Stimulated activated CD4-positive, alpha-beta T cell treated with anti-CD3 and anti-CD28 coated beads, TNF-alpha, amount 100 ng/mL, for 1 hour (primary cell): ENCODE measurements around the gene MRTFA.
A peak's percentile ranks its signal among the peaks of the same experiment; 100 is the strongest.

Experiments used
- DNase-seq, 3 donors: peaks; one replicate each; pipeline ENCODE4 v3.0.0-alpha.2; 2020; ENCODE audit warnings: low read depth in 3 of 3, low spot score in 1 of 3

MRTFA gene

DNA sequence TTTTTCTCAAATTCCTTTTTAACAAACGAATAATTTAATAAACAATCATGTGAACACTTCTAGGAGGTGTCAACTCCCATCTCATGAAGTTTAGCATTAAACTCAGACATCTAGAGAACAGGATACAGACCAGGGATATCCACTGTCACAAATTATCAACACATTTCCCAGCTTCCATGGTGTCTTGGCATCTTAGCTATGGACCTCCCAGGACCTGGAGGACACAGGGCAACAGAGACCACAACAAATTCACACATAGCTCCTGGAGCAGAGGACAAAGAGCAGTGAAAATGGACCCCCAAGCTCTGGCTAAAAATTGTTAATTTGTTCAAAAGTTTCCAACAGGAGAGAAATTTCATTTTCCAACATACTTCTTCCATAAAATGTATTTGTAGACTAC lies 163.9 kb downstream of the MRTFA start:
- DNase-seq = no peak

DNA sequence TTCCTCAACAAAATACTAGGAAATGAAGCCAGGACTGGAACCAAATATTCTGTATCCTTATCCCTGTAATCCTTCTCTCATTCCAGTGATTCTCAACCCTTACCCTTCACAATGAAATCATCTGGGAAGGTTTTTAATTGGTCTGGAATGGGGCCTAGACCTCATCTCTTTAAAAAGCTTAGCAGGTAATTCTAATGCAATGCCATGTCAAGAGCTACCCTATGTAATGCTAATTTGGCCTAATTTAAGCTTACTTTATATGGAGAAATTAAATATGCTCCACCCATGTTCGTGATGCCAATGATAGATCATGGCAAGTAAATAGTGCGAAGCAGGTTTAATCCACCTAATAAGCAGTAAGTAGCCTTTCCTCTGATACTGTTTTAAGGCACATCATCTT lies 164.5 kb downstream of the MRTFA start:
- DNase-seq = no peak

DNA sequence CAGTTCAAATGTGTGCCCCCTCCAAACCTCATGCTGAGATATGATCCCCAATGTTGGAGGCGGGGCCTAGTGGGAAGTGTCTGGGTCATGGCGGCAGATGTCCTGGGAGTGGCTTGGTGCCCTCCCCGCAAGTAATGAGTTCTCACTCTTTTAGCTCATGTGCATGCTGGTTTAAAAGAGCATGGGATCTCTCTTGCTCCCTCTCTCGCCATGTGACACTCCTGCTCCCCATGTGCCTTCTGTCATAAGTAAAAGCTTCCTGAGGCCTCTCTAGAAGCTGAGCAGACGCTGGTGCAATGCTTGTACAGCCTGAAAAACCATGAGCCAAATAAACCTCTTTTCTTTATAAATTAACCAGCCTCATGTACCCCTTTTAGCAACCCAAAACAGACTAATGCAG lies 167.3 kb downstream of the MRTFA start:
- DNase-seq = no peak

DNA sequence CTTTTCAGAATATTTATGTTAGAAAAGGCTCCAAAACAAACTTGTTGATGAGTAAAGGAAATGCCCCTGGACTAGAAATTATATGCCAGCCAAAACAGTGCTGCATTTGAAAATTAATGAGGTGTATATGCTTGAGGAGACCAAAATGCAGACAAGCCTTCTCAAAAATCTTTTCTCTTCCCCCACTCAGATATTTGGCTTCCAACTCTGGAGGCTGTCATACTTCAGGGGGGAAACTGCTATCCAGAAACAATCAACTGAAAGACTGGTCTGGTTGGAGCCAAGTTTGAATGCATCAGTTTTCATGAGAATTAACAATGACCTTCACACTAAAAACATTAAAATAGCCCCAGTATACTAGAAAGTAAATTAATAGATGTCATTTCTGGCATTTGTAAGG lies 167.9 kb downstream of the MRTFA start:
- DNase-seq = no peak

DNA sequence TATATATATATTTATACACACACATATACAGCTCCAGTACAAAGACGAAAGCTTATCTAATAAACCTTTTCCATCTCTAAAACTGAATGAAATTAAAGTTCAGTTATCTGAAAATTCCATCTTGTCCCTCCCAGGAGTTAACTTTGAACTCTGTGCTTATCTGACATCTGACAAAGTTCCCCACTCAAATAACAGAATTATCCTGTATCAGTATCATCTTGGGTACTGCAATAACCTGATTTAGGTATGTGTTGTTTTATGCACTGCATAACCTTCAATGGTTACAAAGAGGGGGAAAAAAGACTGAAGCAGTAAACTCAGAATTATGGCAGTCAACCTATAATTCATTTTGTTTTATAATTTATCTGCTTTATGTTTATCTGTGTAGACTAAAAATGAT lies 169.5 kb downstream of the MRTFA start:
- DNase-seq = no peak

DNA sequence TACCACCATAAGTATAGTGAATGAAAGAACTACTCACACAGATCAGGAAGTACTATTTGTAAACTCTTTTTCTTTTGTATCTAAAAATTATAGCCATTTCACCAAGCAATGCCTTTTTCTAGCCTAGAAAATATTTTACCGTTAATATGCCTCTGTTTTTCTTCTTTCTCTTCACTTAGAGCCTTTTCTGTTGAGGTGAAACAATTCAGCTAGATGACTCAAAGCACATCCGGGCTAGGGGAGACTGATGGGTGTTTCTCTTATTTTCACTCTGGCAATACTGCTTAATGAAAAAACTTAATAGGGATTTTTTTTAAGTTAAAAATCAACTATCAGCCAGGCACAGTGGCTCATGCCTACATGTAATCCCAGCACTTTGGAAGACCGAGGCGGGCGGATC lies 172.8 kb downstream of the MRTFA start:
- no peak for DNase-seq

DNA sequence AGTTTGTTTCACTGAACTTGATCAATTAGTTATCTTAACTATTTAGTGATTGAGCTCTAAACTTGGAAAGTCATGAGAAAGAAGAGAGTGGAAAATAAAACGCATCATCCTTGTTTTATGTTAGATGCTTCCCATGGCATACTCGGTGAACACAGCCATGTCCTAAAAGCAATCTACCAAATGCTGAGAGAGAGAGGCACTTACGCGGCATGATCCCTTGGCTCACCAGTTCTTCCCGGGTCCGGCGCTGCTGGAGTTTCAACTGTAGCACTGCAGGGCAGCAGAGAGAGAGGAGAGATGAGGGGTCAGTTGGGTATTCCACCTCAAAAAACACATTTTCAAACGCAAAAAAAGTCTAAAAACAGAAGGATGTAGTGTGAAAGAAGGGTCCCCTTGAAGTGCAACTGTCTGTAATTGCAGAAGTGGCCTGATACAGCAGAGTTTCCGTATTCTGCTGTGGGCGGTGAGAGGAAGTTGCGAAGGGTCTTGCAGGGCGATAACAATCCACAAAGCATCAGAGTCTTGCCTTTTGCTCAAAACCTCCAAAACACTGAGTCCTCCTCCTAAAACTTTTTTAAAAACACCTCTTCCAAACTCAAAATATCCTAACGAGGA lies 173.4 kb downstream of the MRTFA start:
- peak in 1 of 3 donors; percentile 17 for DNase-seq

DNA sequence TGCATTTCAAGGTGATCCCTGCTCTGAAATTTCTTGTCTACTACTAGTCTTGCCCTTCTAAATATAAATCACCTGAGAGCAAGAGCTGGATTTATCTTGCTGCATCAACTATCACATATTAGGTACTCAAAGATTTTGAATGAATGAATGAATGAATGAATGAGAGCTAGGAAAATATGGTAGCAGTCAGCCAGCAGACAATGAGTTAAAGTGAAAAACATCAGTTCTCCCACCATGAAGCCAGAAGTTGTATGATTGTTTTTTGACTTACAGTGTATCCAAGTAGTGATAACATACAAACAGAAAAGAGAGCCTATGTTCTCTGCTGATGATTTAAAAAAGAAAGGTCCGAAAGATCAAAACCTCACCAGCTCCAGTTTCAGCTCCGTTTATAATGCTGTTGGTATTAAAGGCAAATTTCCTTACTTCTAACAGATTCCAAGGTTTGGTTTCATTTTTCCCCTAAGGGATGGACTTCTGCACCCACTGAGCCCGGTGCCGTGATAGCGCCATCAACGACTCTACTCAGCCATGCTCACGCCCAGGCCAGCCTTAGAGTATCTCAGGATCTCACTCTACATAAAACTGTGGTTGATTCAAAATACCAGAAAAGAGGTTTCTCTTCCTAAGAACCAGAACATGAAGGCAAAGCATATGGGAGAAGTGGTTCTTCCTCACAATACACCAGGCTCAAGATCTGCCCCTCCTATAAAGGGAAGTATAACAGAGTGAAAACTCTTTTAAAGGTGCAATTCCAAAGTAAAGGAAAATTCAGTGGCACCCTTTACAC lies 174.1 kb downstream of the MRTFA start:
- no peak for DNase-seq

DNA sequence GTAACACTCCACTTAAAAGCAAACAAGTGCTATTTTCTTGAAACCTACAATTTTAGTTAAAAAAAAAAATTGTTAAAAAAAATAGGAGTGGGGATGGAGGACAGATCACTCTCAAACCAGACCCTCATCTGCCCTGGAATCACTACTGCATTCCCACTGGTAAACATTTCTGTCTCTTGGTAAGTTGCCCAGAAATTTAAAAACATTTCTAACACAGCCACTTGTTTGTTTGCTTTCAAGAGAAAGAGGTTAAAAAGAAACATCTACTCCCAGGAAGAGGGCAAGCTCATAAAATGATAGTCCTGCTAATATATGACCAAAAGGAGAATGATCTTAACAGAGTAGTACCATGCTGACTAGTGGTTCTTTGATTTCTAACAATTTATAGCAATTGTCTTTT lies 182.8 kb downstream of the MRTFA start:
- DNase-seq = no peak

DNA sequence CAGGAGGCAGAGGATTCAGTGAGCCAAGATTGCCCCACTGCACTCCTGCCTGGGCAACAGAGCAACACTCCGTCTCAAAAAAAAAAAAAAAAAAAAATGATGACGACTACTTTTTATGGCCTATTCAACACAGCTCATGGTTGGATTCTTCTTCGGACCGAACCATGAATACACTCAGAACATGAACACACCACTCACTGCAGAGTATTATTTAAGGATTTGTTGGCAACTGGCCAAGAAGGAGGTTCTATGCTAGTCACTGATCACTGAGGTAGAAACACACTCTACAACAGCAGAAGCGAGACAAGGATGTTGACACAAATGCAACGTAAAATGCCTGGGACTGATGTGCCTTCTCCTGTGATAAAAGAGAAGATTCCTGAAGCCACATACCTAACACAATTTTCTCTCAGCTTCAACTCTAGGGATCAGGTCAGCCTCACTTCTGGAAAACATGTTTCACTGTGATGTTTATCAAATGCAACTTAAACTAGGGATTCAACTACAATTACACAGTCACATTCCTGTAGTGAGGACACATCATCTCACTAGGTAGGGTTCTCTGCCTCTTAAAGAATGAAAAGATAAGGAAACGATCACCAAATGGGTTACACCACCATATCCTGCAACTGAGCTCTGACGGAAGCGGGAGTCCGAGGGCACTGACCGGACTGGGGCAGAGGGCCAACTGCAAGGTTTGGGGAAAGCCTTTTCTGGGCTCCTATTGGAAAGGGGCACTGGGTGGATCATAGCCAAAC lies 183.6 kb downstream of the MRTFA start:
- no peak for DNase-seq

DNA sequence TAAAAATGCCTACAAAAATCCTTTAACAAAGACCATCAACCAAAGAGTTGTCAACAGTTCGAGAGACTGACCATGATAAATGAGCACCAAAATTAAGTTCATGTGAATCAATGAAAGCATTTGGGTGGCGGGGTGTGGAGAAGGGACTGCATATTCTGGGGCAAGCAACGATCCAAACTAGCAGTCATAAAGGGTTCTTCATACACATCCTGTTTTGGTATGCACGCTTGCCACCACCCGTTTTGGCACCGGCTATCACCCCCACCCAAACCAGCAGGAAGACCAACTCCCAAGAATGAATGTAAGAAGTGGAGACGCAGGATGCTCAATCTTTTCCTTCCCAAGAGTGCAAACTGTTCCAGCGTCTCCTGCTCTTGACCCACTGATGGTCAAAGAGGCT lies 185.3 kb downstream of the MRTFA start:
- no peak for DNase-seq

DNA sequence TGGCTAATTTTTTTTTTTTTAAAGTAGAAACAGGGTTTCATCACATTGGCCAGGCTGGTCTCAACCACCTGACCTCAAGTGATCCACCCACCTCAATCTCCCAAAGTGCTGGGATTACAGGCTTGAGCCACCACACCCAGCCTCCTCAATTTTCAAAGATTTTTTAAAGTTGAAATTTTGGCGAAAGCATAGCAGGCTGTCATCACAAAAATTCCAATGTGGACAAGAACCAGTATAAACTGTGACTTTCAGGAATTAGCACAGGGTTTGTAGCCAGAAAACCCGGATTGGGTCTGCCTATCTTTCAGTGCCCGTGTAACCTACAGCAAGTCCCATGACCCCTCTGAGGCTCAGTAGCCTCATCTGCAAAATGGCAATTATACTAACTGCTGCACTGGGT lies 185.9 kb downstream of the MRTFA start:
- DNase-seq = no peak

DNA sequence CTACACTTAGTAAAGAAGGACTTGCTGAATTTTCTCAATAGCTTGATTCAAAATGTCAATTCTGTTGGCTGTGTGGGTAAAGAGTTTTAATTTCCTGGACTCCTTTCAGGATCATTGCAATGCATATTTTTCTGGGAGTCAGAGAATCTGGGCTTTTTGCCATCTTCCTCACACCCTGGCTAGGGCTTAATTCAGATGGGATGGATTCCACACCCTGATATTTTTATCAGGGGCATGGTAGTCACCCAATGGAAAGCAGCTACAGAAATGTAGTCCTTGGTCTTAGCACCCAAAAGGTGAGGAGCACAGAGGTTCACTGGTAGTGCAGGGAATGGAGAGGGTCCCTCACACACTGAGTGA lies 186.9 kb downstream of the MRTFA start:
- DNase-seq = no peak

DNA sequence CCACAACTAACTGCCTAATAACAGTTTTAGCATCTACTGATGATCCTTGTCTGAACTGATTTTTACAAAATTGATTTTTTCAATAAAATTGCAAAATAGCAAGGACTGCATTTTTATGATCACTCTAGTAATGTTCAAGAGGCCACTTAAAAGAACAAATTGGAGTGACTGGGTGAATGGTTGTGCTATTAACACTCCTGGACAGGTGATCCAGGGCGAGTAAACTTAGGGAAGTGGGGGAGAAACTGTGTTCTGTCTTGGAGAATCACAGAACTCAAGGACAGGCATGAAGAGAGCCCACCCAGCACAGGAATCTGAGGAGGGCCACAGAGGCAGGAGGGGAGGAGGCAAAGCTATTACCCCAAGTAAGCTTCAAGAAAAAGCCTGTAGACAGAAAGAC lies 190.3 kb downstream of the MRTFA start:
- DNase-seq = no peak

DNA sequence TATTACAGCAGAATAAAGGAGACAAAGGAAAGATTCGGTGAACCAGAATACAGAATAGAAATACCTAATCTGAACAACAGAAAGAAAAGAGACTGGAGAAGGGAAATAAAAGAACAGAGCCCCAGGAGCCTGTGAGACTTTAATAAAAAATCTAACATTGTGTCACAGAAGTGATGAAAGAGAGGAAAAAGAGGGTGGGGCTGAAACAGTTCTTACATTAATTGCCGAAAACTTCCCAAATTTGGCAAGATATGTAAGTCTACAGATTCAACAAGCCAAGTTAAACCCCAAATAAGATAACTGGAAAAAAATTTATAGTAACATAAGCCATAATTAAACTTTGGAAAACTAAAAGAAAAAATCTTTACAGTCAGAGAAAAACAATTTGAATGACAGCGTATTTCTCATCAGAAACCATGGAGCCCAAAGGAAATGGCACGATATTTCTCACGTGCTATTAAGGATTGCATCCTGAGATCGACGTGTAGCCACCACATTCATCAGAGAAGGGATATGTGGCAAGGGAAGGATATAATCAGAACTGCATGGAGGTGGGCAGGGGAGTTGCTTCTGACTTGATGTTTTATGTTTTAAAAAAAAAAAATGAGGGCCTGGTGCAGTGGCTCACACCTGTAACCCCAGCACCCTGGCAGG lies 192.2 kb downstream of the MRTFA start:
- no peak for DNase-seq

DNA sequence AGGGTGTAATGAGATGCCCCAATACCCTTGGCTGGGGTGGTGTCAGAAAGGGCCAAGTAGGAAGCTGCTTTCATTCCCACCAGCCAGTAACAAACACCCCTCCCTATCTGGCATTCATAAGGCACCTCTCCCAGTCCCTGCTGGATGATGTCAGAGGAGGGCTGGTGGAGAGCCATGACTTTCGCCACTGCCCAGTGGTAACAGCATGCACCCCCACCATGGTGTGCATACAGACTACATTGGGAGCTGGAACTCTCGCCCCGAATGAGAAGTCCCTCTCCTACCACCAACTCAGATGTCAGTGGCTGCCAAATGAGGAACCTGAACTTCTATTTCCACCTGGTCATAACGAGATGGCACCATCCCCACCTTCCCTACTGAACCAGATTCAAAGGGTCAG lies 192.8 kb downstream of the MRTFA start:
- no peak for DNase-seq

DNA sequence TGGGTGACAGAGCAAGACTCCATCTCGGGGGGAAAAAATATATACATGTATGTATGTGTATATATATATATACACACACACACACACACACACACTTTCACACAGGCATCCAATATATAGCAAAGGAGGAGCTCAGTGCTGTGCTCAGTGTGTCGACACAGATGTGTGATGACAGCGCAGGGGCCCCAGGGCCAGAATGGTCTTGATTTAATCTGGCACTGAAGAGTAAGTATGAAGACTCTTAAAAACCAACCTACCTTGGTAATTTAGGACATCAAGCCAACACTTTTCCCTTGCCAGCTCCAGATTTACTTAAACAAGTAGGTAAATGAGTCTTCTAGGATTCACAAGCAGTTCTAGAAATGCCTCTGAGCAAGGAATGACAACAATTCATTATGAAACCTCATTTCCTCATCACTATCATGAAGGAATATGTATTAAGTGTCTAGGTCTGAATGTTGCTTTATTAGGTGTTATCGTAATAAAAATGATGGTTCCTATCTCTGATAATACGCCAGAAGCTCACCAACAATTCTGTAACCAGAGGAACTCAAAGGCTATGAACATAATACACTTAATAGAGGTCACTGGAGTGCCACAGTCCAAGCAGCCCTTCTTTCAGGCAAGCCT lies 194.6 kb downstream of the MRTFA start:
- DNase-seq = no peak

DNA sequence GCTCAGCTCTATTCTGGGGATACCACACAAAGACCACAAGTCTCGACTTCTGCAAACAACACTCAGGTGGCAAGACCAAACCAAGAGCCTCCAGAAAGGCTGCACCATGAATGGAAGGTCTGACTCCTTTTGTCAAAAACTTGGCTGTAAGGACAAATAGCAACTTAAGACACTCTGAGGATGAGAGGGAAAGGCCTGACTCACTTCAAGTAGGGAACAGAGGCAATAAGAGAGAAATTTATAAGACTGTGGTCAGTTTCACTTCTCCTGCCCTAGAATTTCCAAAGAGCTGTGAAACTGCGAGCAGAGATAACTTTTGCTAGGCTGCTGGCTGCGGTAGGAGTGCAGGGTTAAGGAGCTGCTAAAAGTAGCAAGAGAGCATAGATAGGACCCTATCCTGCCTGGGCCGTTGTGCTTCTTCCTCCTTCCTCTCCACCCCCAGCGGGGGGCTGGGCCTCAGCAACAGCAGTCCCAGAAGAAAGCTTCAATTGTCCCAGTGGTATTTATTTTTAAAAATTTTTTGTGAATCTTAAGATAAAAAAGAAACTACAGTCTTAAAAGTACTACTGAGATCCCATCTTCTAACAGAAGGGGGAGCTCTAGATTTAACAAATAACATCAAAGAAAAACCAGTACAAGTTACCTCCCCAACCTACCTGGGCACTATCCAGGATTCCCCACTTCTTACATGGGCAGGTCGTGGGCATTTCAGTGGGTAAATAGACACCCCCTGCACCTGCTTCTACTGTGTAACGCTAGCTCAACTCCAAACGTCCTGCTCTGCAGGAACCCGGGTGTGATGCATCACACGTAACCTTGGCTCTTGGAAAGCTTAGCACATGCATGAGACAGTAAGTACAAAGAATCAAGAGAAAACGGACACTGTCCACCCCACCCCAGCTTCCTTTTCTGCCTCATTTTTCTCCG lies 199.8 kb downstream of the MRTFA start:
- no peak for DNase-seq

DNA sequence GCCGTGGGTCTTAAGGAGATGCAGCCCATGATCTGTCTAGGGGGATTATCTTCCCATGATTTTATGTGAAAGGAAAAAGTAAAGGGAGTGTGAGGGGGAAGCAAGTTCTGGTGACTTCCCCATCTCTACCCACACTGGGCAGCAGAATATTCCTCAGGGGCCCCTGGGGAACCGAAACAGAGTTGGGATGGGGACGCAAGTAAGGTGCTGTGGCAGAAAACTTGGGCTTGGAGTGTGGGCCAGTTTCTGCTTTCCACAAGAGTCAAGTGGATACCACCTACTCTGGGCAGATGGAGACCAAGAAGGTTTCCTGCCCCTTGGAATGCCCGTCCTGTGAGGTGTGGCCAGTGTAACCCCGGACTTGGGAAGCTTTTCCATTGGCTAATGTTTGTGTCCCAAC lies 201.8 kb downstream of the MRTFA start:
- no peak for DNase-seq

DNA sequence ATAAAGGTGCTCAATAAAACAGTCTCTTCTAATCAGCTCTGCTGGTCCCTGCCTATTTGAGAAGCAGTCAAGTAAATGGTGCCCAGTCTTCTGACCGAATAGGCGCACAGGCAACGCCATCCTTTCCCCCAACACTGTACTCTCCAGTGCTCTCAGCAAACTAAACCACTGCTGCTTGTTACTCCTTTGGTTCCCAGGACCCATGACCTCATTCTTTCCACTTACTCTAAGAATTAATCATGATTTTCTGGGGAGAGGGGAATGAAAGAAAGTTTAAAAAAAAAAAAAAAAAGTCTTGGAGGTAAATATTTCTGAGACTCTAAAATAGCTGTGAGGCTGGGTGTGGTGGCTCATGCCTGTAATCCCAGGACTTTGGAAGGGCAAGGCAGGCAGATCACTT lies 202.4 kb downstream of the MRTFA start:
- DNase-seq = no peak
